Activated CD4-positive, alpha-beta T cell treated with anti-CD3 and anti-CD28 coated beads for 36 hours (primary cell): ENCODE data around the gene PAIP1. TPM values are rescaled to one million over a fixed set of nuclear protein-coding genes. Genes with fewer than 3 reads are reported as not detected.
"Not testable (repeated sequence)": the region's sequence is repeated elsewhere in the genome, so short reads cannot be mapped to it uniquely, and the experiment has no call there.

Source experiments
- ATAC-seq: fragments of 200-7000 bp; cut with Tn5 transposase; one replicate; pipeline ENCODE4 v1.10.0; 2021; ENCODE audit warnings: mild to moderate bottlenecking, moderate library complexity
- CTCF ChIA-PET: fragments of 350-600 bp; sonication (Branson Sonifier 250); formaldehyde crosslinking; loops from one replicate; lab custom pipeline; 2021; ENCODE audit warnings: antibody characterized with exemption; lab: Charles Lee
- POLR2A ChIA-PET: fragments of 350-600 bp; sonication (Branson Sonifier 250); formaldehyde crosslinking; loops from one replicate; lab custom pipeline; 2021; ENCODE audit warnings: antibody characterized with exemption, inconsistent platforms; lab: Charles Lee
- DNase-seq: peaks from one replicate; pipeline ENCODE4 v3.0.0-alpha.2; 2020
- H3K27ac Mint-ChIP-seq: one replicate; pipeline ENCODE4 v1.8.0; 2021; ENCODE audit warnings: mixed read lengths
- H3K27me3 Mint-ChIP-seq: one replicate; pipeline ENCODE4 v1.8.0; 2021; ENCODE audit warnings: mixed read lengths
- H3K36me3 Mint-ChIP-seq: one replicate; pipeline ENCODE4 v1.8.0; 2021; ENCODE audit warnings: low read depth, mixed read lengths
- H3K4me1 Mint-ChIP-seq: one replicate; pipeline ENCODE4 v1.8.0; 2021; ENCODE audit warnings: mixed read lengths
- H3K4me3 Mint-ChIP-seq: one replicate; pipeline ENCODE4 v1.8.0; 2021; ENCODE audit warnings: mild to moderate bottlenecking, moderate library complexity, mixed read lengths
- H3K9me3 Mint-ChIP-seq: one replicate; pipeline ENCODE4 v1.8.0; 2021; ENCODE audit warnings: low read depth, mixed read lengths
- intact Hi-C, 2 experiments: fragments of 100-400 bp; cut with DNase I in 1 of 2; cut with micrococcal nuclease in 1 of 2; formaldehyde crosslinking; loops; one replicate each; pipeline versions ENCODE4 v1.14.2 to v1.15.1; 2022 to 2024; cut with DNase I, micrococcal nuclease
- total RNA-seq, 2 experiments: library from RNA; stranded (reverse); gene quantifications; one replicate each; pipeline ENCODE4 v1.2.3, GENCODE V29; 2021

PAIP1 gene
- total RNA-seq, 2 experiments from 2014 or later = 51.7 to 55.1 TPM

DNA sequence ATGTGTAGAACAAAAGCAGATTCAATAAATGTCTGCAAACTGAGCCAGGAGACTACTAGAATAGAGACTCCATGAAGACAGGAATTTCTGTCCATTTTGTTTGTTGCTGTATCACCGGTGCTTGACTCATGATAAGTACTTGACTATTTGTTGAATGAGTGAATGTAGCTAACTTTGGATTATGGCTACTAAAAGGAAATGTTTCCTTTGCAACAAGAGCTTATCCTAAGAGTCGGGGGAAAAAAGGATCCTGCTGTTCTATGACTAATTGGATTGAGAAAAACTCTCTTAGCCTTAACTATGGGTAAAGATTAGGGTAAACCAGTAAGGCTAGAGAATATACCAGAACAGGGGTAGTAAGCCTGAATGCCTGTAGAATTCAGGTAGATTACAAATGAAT, 3.5 kb downstream of the PAIP1 start:
- CTCF ChIA-PET = interaction anchor here (0.8 to 3.0 kb wide), 7 partner anchors 9 to 78 kb away, joined by 3 to 24 read pairs (median 9); partner anchors contain the start of gene TMEM267
- intact Hi-C loops = no loop called here
- Mint-ChIP-seq H3K36me3 (peaks cover 16% of the 10 kb centered on the region), H3K27me3 (no peaks in the 10 kb centered on the region), H3K4me1 (peaks cover 22% of the 10 kb centered on the region), H3K9me3 (no peaks in the 10 kb centered on the region), H3K4me3 (no peak overlapping the region), H3K27ac (no peak overlapping the region)
- no peak for ATAC-seq
- POLR2A ChIA-PET = interaction anchor here (0.7 to 0.8 kb wide), 2 partner anchors 9 to 69 kb away, joined by 3 read pairs; partner anchors contain the start of gene TMEM267
- no peak for DNase-seq

DNA sequence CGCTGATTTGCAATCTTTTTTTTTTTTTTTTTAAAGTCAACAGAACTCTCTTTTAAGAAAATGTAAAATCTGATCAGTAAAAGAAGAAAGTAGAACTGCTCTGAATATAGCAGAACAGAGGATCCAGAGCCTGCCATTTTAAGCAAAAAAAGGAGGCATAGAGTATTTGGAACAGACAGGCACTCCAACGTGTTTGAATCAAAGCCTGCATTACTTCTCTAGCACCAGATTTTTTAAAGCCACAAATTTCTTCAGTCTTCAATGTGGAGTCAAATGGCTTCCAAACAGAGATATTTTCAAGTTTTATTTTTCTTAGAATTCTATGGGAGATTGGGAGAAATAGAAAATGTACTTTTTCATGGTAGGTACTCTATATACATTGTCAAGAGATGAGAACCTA, 5.1 kb downstream of the PAIP1 start:
- Mint-ChIP-seq H3K27me3 (no peaks in the 10 kb centered on the region), H3K4me3 (no peak overlapping the region), H3K36me3 (peaks cover 22% of the 10 kb centered on the region), H3K4me1 (peaks cover 23% of the 10 kb centered on the region), H3K9me3 (no peaks in the 10 kb centered on the region), H3K27ac (no peak overlapping the region)
- DNase-seq = no peak
- ChIA-PET CTCF (interaction anchor here (1.1 kb wide), 2 partner anchors 9 to 58 kb away, joined by 4 to 7 read pairs; no protein-coding TSS in a partner anchor), POLR2A (interaction anchor here (0.6 kb wide), 1 partner anchor 18 kb away, joined by 4 read pairs; no protein-coding TSS in a partner anchor)
- ATAC-seq = no peak
- intact Hi-C loops = no loop called here

GRCh38 chr5:43549272-43549671, 7.6 kb downstream of the PAIP1 start:
- H3K4me3 Mint-ChIP-seq, CTCF ChIA-PET, intact Hi-C loops, DNase-seq, H3K27me3 Mint-ChIP-seq, POLR2A ChIA-PET, H3K9me3 Mint-ChIP-seq, ATAC-seq, H3K27ac Mint-ChIP-seq: not testable (repeated sequence)
- peaks cover 39% of the 10 kb centered on the region for H3K36me3 Mint-ChIP-seq
- peaks cover 22% of the 10 kb centered on the region for H3K4me1 Mint-ChIP-seq

DNA sequence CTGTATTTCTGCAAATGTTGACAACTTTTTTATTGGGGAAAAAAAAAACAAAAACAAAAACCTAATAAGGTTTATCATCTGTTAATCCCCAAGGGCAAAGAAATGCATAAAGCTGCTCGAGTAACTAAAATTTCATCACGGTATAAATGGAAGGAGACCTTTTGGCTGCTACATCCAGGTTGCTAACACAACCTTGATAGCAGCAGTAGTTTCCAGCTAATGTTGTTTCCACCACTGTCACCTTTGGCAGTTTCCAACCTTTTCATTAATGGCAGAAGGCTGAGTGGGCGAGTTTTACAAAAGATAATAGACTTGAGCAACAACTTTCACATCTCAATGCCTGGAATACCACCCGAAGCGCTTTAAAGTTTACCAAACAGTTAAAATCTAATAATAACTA, 8.5 kb downstream of the PAIP1 start:
- ATAC-seq (no peak), DNase-seq (no peak)
- CTCF ChIA-PET = interaction anchor here (0.6 kb wide), 1 partner anchor 45 kb away, joined by 3 read pairs; no protein-coding TSS in a partner anchor
- peaks cover 23% of the 10 kb centered on the region for H3K4me1 Mint-ChIP-seq
- H3K9me3 Mint-ChIP-seq = no peaks in the 10 kb centered on the region
- H3K27ac Mint-ChIP-seq = no peak overlapping the region
- H3K27me3 Mint-ChIP-seq = no peaks in the 10 kb centered on the region
- H3K36me3 Mint-ChIP-seq = peaks cover 41% of the 10 kb centered on the region
- intact Hi-C loops = no loop called here
- no peak overlapping the region for H3K4me3 Mint-ChIP-seq
- POLR2A ChIA-PET = no interaction called here

- peaks cover 47% of the 10 kb centered on the region for H3K36me3 Mint-ChIP-seq
These were observed 9.3 kb downstream of the PAIP1 start for GRCh38 chr5:43547532-43547931.

GRCh38 chr5:43543434-43543833, 13.4 kb downstream of the PAIP1 start:
- Mint-ChIP-seq H3K36me3 (peaks cover 45% of the 10 kb centered on the region), H3K4me3 (no peak overlapping the region), H3K4me1 (peaks cover 15% of the 10 kb centered on the region), H3K27ac (no peak overlapping the region), H3K27me3 (no peaks in the 10 kb centered on the region), H3K9me3 (no peaks in the 10 kb centered on the region)
- no peak for DNase-seq
- ChIA-PET CTCF (interaction anchor here (1.1 to 5.1 kb wide), 2 partner anchors 9 to 12 kb away, joined by 3 to 24 read pairs; no protein-coding TSS in a partner anchor), POLR2A (no interaction called here)
- ATAC-seq = no peak
- intact Hi-C loops = no loop called here

More at GRCh38 chr5:43547532-43547931, 9.3 kb downstream of the PAIP1 start:
- CTCF ChIA-PET = no interaction called here
- Mint-ChIP-seq H3K27me3 (no peaks in the 10 kb centered on the region), H3K9me3 (no peaks in the 10 kb centered on the region), H3K27ac (no peak overlapping the region), H3K4me1 (peaks cover 23% of the 10 kb centered on the region), H3K4me3 (no peak overlapping the region)
- ATAC-seq = no peak
- POLR2A ChIA-PET = no interaction called here
- intact Hi-C loops = no loop called here
- DNase-seq = no peak

- Mint-ChIP-seq H3K4me3 (no peak overlapping the region), H3K4me1 (peaks cover 8% of the 10 kb centered on the region), H3K27me3 (no peaks in the 10 kb centered on the region), H3K27ac (no peak overlapping the region), H3K36me3 (peaks cover 40% of the 10 kb centered on the region), H3K9me3 (no peaks in the 10 kb centered on the region)
- intact Hi-C loops = no loop called here
- ATAC-seq (no peak), DNase-seq (no peak)
- CTCF ChIA-PET = interaction anchor here (1.0 to 2.0 kb wide), 2 partner anchors 13 to 90 kb away, joined by 3 to 10 read pairs; no protein-coding TSS in a partner anchor
- POLR2A ChIA-PET = interaction anchor here (1.0 kb wide), 1 partner anchor 26 kb away, joined by 3 read pairs; the partner anchor contains the start of gene C5orf34
These were observed 16.1 kb downstream of the PAIP1 start for GRCh38 chr5:43540746-43541145.

GRCh38 chr5:43536972-43537371, 19.9 kb downstream of the PAIP1 start:
- H3K9me3 Mint-ChIP-seq = no peaks in the 10 kb centered on the region
- H3K4me1 Mint-ChIP-seq = peaks cover 10% of the 10 kb centered on the region
- H3K36me3 Mint-ChIP-seq = peaks cover 45% of the 10 kb centered on the region
- no peak overlapping the region for H3K4me3 Mint-ChIP-seq
- no peak for ATAC-seq
- no peak for DNase-seq
- ChIA-PET CTCF (interaction anchor here (1.0 kb wide), 1 partner anchor 12 kb away, joined by 3 read pairs; no protein-coding TSS in a partner anchor), POLR2A (no interaction called here)
- intact Hi-C loops = no loop called here
- no peaks in the 10 kb centered on the region for H3K27me3 Mint-ChIP-seq
- H3K27ac Mint-ChIP-seq = no peak overlapping the region

DNA sequence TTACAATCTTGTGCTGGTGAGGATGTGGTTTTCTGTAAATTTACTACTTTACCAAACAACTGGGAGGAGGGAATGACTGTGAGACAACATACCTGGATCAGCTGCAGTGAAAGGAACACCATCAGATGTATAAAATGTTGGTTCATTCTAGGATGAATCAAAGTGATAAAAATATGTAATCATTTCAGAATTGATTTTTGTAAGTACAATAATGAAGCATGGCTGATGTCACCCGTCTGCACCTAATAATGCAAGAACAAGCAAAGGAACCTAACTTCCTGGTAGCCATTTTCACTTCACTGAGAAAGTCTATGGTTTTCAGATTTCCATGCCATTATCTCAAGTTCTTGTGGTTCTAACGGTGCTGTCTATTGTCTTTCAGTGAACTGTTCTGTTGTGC, 23.2 kb downstream of the PAIP1 start:
- Mint-ChIP-seq H3K27me3 (no peaks in the 10 kb centered on the region), H3K27ac (peak overlapping the region; percentile 75), H3K4me1 (peaks cover 9% of the 10 kb centered on the region), H3K9me3 (no peaks in the 10 kb centered on the region), H3K4me3 (no peak overlapping the region), H3K36me3 (peaks cover 46% of the 10 kb centered on the region)
- DNase-seq = peak; percentile 23
- CTCF ChIA-PET = interaction anchor here (0.6 to 1.3 kb wide), 2 partner anchors 49 to 118 kb away, joined by 3 to 5 read pairs; no protein-coding TSS in a partner anchor
- intact Hi-C loops = no loop called here
- POLR2A ChIA-PET = interaction anchor here (0.6 kb wide), 1 partner anchor 18 kb away, joined by 4 read pairs; no protein-coding TSS in a partner anchor
- peak; percentile 92 for ATAC-seq

DNA sequence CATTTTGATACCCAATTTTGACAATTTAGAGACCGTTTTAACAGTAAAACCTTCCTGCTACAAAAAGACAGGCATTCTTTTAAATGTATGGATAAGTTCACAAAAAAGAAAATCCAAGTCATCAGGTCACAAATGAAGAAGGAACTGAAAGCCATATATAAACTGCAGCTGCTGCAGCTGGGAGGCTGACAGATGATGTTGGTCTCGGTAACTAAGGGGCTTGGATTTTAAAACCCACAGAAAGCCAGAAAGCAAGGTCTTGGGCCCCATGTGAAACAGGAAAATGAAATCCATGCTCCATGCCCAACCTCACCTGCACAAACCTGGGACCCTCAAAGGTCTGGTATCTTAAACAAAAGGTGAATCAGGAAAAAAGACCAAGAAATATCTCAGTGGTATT, 26.2 kb downstream of the PAIP1 start:
- POLR2A ChIA-PET = interaction anchor here (0.7 kb wide), 1 partner anchor 336 kb away, joined by 7 read pairs; no protein-coding TSS in a partner anchor
- Mint-ChIP-seq H3K4me1 (peaks cover 11% of the 10 kb centered on the region), H3K27me3 (no peaks in the 10 kb centered on the region), H3K4me3 (no peak overlapping the region), H3K9me3 (no peaks in the 10 kb centered on the region), H3K27ac (no peak overlapping the region), H3K36me3 (peaks cover 42% of the 10 kb centered on the region)
- ATAC-seq = no peak
- DNase-seq = no peak
- CTCF ChIA-PET = interaction anchor here (1.2 kb wide), 1 partner anchor 24 kb away, joined by 3 read pairs; no protein-coding TSS in a partner anchor
- intact Hi-C loops = no loop called here

DNA sequence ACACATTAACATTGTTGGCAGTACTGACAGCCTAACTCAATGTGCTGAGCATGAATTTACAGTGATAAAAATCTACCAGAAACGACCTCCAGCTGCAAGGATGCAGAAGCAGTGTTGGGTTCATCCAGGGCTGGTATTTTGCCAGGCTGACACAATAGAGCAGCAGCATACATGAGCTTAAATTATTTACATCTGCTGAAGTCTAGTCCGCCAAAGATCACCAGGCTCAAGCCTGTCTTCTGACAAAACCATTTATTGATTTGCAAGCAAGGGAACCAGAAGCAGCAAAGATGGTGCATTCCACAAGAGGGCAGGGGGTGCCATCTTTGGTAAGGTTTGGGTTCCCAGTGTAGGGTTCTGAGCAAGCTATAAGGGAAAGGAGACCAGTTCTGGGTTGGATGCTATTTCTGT, 33.2 kb downstream of the PAIP1 start:
- ChIA-PET POLR2A (interaction anchor here (0.6 kb wide), 1 partner anchor 14 kb away, joined by 3 read pairs; no protein-coding TSS in a partner anchor), CTCF (interaction anchor here (0.6 to 0.9 kb wide), 3 partner anchors 32 to 426 kb away, joined by 3 read pairs; no protein-coding TSS in a partner anchor)
- Mint-ChIP-seq H3K36me3 (peaks cover 32% of the 10 kb centered on the region), H3K4me1 (peaks cover 2% of the 10 kb centered on the region), H3K27me3 (no peaks in the 10 kb centered on the region), H3K4me3 (no peak overlapping the region), H3K27ac (no peak overlapping the region), H3K9me3 (no peaks in the 10 kb centered on the region)
- DNase-seq (no peak), ATAC-seq (no peak)
- intact Hi-C loops = no loop called here

DNA sequence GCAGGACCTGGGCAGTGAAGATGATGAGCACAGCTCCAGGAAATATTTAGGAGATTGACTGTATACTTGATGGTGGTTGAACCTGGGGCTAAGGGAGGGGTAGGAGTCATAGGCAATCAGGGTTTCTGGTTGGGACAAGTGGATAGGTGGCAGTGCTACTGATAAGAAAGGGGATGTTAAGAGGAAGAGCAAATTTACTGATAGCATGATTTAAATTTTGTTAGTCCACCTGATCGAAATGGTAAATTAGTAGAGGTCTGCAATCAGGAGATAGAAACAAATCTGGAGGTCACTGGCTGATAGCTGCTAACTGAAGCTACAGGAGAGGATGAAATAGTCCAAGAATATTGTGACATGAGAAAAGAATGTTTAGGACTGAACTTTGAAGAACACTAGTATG, 36.3 kb downstream of the PAIP1 start:
- Mint-ChIP-seq H3K4me3 (no peak overlapping the region), H3K36me3 (peaks cover 22% of the 10 kb centered on the region), H3K9me3 (no peaks in the 10 kb centered on the region), H3K4me1 (peaks cover 3% of the 10 kb centered on the region), H3K27me3 (no peaks in the 10 kb centered on the region), H3K27ac (no peak overlapping the region)
- DNase-seq (no peak), ATAC-seq (no peak)
- ChIA-PET CTCF (interaction anchor here (0.6 to 1.2 kb wide), 3 partner anchors 13 to 275 kb away, joined by 3 to 4 read pairs (median 3); no protein-coding TSS in a partner anchor), POLR2A (no interaction called here)
- intact Hi-C loops = no loop called here
